Stimulated activated memory B cell treated with anti-CD40 and anti-IgM and Interleukin-4, amounts not matched to agents 10 μg/mL and 1 μg/mL and 100 μg/mL, for 72 hours (primary cell): ENCODE measurements around the gene AQP4.

Experiments used
- ATAC-seq: fragments of 150-1000 bp; cut with Tn5 transposase; 2 replicates; pipeline ENCODE4 v1.10.0; 2021
- H3K27ac Mint-ChIP-seq: one replicate; pipeline ENCODE4 v1.8.0; 2022; ENCODE audit warnings: mild to moderate bottlenecking, mixed read lengths
- H3K27me3 Mint-ChIP-seq: one replicate; pipeline ENCODE4 v1.8.0; 2022; ENCODE audit warnings: mixed read lengths
- H3K36me3 Mint-ChIP-seq: one replicate; pipeline ENCODE4 v1.8.0; 2022; ENCODE audit warnings: mixed read lengths
- H3K4me1 Mint-ChIP-seq: one replicate; pipeline ENCODE4 v1.8.0; 2022; ENCODE audit warnings: mixed read lengths
- H3K4me3 Mint-ChIP-seq: one replicate; pipeline ENCODE4 v1.8.0; 2022; ENCODE audit warnings: mild to moderate bottlenecking, moderate library complexity, mixed read lengths
- H3K9me3 Mint-ChIP-seq: one replicate; pipeline ENCODE4 v1.8.0; 2022; ENCODE audit warnings: mixed read lengths

AQP4 gene

DNA sequence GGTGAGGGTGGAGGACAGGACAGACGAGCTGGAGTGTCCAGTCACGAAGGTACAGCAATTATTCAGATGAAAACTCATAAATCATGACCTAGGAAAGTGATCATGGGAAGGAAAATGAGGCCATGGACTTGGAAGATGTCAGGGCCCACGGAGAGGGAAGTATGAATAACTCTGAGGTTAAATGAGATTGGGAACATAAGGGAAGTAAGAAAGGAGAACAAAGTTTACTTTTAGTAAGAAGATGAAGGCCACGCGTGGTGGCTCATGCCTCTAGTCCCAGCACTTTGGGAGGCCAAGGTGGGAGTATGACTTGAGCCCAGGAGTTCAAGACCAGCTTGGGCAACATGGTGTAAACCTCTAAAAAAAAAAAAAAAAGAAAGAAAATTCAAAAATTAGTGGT lies 56.2 kb downstream of the AQP4 start:
- Mint-ChIP-seq H3K36me3 (no peaks in the 10 kb centered on the region), H3K9me3 (peaks cover 12% of the 10 kb centered on the region), H3K27me3 (no peaks in the 10 kb centered on the region), H3K27ac (no peak overlapping the region), H3K4me1 (no peaks in the 10 kb centered on the region), H3K4me3 (no peak overlapping the region)
- no peak for ATAC-seq

DNA sequence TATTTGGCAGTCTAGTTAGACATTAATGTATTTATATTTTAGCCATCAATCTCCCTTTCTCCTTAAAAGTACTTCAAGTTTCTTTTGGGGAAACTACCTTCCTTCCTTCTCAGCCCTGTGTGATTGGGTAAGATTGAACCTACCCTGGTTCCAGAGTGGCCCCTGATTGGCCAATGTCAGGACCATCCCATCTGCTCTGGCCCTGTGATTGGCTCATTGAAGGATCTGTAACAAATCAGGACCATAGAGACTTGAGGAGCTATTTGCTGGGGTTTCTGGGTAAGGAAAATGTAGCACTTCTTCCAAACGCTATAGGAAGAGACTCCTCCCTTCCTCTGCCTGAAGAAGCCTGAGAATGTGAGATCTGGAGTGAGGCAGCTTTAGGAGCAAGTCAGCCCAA lies 59.3 kb downstream of the AQP4 start:
- H3K27me3 Mint-ChIP-seq: no peaks in the 10 kb centered on the region
- no peak for ATAC-seq
- H3K4me1 Mint-ChIP-seq: no peaks in the 10 kb centered on the region
- no peak overlapping the region for H3K27ac Mint-ChIP-seq
- no peaks in the 10 kb centered on the region for H3K36me3 Mint-ChIP-seq
- no peak overlapping the region for H3K4me3 Mint-ChIP-seq
- H3K9me3 Mint-ChIP-seq: peaks cover 12% of the 10 kb centered on the region

DNA sequence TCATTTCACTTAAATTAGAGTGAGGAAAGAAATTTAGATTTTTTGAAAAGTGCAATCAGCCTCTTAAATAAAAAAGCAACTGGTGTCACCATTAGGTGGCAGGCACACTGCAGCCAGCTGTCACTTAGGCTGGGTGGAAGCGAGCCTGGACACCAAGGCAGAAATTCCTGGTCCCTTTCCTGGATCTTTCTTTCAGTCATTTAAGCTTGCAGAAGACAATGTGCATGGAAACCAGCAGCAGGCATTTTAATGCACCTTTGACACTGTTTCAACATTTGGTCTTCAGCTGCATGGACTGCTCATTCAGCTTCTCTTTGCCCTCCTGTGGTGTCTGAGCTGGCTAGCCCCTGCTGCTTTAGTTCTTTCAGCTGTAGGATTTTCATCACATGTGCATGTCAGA lies 61.0 kb downstream of the AQP4 start:
- no peaks in the 10 kb centered on the region for H3K27me3 Mint-ChIP-seq
- no peak for ATAC-seq
- H3K27ac Mint-ChIP-seq: no peak overlapping the region
- peaks cover 8% of the 10 kb centered on the region for H3K9me3 Mint-ChIP-seq
- H3K36me3 Mint-ChIP-seq: no peaks in the 10 kb centered on the region
- no peaks in the 10 kb centered on the region for H3K4me1 Mint-ChIP-seq
- no peak overlapping the region for H3K4me3 Mint-ChIP-seq

DNA sequence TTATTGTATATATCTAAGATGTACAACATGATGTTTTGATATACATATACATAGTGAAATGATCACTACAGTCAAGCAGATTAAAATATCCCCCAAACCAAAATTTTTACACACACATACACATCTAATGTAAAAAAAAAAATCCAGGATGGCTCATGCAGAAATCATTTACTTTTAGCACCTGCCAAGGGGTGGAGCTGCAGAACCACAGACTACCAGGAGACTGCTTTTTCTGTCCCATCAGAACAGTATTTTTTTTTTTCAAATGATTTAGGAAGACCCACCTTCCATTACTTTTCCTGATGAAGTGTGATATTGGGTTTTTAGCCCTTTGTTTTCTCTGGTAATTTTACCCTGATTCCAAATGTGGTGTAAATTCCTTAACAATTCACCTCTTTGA lies 61.9 kb downstream of the AQP4 start:
- Mint-ChIP-seq H3K36me3 (no peaks in the 10 kb centered on the region), H3K4me1 (no peaks in the 10 kb centered on the region), H3K4me3 (no peak overlapping the region), H3K9me3 (peaks cover 7% of the 10 kb centered on the region), H3K27me3 (no peaks in the 10 kb centered on the region), H3K27ac (no peak overlapping the region)
- no peak for ATAC-seq

DNA sequence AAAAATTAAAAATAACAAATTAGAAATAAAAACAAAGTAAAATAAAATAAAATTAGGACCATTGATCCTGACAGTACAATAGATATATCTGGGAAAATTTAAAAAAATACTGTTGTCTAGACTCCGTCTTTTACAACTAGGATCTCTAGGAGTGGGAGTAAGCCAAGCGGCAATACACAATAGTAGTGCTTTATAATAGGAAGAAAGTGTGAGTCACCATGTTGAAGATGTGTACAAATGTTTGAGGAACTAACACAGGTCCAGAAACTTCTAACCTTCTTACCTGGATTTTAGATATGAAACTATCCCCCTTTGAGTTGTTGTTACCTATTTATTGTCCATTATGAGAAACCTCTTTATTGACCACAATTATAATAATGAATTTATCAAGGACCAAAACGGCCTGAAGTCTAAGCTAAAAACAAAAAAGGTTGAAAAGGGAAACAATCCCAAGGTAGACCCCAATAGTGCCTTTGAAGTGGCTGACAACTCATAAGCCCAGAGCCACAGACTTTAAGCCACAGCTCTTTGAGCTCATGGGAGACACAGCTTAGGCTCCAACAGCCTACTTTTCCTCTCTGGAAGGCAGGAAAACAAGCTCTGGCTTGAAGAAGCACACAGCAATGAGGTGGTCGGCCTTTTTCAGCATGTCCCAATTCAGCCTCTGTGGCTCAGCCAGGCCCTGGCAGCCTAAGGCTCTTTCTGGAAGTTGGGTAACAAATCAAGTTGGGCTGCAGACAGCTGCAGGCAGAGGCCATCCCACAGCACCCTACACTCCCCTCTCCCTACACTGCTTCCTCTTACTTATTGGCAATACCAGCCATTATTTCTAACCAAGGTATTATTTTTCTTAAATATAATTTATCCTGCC lies 62.9 kb downstream of the AQP4 start:
- Mint-ChIP-seq H3K9me3 (peaks cover 7% of the 10 kb centered on the region), H3K36me3 (no peaks in the 10 kb centered on the region), H3K27ac (no peak overlapping the region), H3K27me3 (no peaks in the 10 kb centered on the region), H3K4me1 (no peaks in the 10 kb centered on the region), H3K4me3 (no peak overlapping the region)
- no peak for ATAC-seq
